Stimulated activated CD4-positive, alpha-beta T cell treated with anti-CD3 and anti-CD28 coated beads, Interleukin-4, amount 100 ng/mL, for 1 hour (primary cell): ENCODE results near the gene PSAP.

Experiments used
- DNase-seq: peaks from one replicate; pipeline ENCODE4 v3.0.0-alpha.2; 2020

Gene PSAP

GRCh38 chr10:71844084-71844483 lies 7.0 kb downstream of the PSAP start:
- DNase-seq: no peak

- no peak for DNase-seq
These were observed 8.0 kb downstream of the PSAP start for GRCh38 chr10:71842856-71843686.

DNA sequence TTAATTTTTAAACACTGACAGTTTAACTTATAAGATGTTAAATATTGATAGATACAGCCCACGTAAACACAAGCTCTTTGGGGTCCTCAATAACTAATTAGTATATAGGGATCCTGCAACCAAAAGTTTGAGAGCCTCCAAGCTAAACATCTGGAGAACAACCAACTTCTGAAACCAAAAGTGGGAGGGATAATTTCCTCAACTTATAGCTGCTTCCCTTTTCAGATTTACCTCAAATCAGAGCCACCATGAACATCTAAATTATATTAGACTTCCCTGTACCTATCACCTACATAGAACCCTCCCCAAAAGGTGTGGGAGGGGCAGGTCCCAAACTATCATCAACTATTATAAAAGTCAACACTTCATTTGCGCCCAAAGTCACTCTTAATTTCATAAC lies 8.6 kb downstream of the PSAP start:
- no peak for DNase-seq

GRCh38 chr10:71840958-71841335 lies 10.1 kb downstream of the PSAP start:
- DNase-seq: no peak

GRCh38 chr10:71840177-71840957 lies 10.7 kb downstream of the PSAP start:
- DNase-seq: no peak

DNA sequence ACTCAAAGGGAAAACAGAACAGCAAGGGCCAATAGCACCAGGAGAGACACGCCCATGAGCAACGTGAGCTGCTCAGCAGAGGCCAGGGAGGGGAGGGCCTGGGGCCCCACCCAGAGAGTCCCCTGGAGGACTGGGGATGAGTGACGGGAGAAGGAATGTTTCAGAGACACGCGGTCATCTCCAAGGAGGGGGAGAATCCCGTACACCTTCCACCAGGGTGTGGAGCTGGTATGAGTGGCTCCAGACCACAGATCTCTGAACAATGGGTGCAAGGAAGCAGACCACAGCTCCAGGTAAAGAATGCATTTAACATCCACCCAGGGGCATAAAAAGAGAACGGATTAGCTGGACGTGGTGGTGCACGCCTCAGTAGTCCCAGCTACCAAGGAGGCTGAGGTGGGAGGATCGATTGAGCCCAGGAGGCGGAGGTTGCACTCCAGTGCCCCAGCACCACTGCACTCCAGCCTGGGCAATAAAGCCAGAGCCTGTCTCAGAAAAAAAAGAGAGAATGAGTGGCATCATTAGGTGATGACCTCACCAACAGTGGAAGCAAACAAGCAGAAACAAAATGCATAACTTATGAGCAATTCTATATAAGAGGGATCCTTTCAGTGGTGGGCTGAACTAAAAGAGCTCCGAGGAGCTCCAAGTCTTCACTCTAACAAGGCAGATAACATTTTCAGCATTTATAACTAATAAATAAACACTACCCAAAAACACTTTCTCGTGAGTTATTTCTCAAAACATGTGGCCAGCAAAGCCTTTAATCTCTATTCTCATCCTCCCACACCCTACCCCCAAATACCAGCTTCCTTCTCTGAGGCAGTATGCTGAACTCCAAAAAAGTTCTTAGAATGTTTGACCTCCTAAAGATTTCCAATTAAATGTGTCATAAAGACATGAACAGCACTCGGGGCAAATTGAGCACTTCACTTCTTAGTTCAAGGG lies 12.5 kb downstream of the PSAP start:
- DNase-seq: no peak

GRCh38 chr10:71837098-71837827 lies 13.8 kb downstream of the PSAP start:
- no peak for DNase-seq

DNA sequence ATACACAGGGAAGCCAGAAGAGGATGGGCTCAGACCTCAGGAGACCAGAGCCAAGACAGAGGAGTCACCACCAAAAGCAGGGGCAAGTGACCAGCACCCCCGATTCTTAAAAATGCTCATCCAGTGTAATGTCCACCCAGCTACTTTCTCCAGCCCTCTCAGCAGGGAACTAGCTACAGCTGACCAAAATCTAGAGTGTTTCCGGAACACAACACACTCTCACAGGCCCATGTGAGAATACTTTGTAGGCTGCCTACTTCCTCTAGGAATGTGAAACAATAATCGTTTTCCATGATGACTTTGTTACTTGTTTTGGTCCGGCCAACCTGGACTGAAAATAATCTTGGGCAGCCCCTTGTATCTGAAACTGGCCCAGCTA lies 14.5 kb downstream of the PSAP start:
- no peak for DNase-seq

DNA sequence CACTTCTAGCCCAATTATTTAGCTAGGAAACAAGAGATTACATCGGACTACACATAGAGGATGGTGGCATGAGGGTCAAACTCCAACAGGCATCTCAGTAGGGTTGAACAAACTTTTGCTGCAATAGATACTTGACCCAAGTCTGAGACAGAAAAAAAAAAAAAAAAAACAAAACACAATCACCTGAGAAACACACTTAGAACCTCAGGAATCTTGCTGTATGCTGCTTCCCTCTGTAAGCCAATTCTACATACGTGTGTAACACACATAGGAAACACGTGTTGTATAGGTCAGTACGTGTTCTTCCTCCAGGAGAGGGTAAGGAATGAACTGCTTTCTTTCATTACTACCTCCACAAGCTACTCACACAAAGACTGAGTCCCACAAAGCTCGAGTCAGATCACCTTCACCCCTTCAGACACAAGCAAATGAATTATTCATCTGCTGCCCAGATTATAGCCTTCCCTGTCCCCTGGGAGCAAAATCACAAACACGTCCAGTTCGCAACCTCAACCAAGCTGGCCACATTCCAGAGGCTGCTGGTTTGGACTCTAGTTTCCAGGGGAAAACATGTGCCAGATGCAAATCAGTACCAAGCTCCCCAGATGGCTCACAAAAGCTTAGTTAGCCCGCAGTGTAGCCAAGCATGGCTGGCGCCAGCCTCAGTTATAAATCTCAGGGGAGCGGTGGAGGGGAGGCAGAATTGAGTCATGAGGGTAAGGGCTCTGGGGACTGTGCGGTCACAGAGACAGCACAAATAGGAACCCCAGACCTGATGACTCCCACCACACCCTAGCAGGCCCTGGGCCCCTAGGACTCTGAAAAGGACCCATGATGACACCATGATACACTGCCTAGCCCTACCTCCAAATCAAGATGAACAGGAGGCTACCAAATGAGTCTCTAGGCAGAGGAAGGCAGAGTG lies 15.1 kb downstream of the PSAP start:
- DNase-seq: no peak

GRCh38 chr10:71834343-71834674 lies 16.7 kb downstream of the PSAP start:
- DNase-seq: no peak

DNA sequence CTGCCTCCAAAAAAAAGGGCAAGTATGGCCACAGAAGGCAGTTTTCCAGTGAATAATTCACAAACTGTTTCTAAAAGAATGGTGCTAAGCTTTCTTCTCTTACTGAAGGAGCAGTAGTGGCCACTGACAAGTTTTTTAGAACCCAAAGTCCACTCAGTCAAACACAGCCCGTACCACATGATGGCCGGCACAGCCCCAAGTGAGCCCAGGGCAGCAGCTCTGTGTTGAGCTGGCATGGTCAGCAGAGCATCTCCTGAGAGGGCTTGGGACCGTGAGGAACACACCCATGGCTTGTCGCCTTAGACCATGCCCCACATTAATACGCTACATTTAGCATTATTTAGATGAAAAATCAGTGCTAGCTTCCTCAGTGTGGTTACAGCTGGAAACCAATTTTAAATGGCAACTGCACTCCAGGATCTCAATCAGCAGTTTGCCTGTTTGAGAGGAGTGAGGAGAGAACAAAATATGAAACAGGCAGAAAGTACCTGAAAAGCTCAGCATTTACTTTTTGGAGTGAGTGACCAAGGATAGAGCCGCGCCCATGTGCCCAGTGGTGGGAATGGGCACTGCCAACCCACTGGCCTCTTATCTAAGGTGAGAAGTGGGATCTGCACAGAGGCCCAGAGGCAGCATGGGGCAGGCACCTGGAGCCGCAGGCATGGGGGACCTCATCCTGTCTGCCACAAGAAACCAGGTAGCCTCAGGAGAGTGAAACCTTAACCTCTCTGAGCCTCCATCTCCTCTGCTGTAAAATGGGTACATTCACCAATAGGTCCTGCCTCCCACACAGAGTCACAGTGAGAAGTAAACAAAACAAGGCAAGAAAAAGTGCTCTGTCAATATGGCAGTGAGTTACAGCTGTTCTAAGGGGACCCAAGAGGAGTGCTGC lies 17.4 kb downstream of the PSAP start:
- DNase-seq: no peak

- DNase-seq: no peak
These were observed 18.1 kb downstream of the PSAP start for GRCh38 chr10:71832967-71833366.

- no peak for DNase-seq
These were observed 19.2 kb downstream of the PSAP start for GRCh38 chr10:71831646-71832552.

DNA sequence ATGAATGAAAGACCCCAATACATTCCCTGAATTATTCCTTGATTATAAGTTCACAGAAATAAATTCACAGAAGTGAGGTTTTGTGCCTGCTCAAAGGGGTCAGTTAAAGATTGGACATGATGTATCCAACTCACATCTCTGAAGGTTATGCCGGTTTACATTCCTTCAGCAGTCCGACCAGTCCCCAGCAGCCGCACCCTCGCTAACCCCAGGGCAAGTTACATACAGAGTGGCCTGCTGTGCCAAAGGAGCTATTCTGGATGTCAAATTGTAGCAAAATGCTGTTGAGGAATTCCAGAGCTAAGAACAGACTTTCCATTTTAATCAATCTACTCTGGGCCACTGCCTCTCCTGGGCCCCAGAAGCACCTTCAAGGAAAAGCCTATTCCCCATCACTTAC lies 20.3 kb downstream of the PSAP start:
- DNase-seq: no peak

DNA sequence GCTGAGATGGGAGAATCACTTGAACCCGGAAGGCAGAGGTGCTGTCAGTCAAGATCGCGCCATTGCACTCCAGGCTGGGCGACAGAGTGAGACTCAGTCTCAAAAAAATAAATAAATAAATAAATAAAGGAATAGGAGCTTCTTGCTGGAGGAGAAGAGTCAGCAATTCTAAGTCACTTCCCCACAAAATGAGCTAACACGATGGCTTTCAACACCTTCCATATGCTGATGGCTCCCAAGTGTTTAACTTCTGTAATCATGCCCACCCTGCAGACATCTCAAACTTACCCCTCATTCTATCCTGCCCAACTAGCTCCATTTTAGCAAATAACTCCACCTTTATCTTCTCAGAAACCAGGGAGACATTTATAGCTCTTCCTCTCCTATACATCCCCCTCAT lies 21.2 kb downstream of the PSAP start:
- DNase-seq: no peak

DNA sequence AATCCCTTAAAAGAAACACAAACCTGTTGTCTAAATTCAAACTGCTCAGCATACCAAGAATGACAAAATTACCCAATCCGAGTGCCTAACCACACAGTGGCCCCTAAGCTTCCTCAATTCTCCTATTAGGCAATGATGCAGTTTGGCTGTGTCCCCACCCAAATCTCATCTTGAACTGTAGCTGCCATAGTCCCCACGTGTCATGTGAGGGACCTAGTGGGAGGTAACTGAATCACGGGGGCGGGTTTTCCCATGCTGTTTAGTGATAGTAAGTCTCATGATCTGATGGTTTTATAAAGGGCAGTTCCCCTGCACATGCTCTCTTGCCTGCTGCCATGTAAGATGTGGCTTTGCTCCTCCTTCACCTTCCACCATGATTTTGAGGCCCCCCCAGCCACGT lies 21.9 kb downstream of the PSAP start:
- DNase-seq: no peak

DNA sequence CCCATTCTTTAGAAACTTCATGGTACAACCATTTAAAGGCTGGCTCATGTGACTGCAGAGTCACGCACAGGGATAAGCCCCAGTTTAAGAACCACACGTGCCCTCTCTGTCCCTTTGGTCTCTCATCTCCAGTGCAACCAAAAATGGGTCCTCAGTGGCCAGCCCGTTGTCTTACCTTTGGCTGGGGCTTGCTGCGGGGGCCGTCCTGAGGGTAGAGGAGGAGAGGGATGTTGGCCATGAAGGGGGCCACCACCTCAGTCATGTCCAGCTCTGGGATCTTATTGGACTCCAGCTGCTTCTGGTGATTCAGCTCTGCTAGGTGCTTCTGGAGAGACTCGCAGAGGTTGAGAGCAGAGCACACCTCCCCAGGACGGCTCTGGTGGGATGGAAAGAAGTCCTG lies 22.3 kb downstream of the PSAP start:
- DNase-seq: no peak

DNA sequence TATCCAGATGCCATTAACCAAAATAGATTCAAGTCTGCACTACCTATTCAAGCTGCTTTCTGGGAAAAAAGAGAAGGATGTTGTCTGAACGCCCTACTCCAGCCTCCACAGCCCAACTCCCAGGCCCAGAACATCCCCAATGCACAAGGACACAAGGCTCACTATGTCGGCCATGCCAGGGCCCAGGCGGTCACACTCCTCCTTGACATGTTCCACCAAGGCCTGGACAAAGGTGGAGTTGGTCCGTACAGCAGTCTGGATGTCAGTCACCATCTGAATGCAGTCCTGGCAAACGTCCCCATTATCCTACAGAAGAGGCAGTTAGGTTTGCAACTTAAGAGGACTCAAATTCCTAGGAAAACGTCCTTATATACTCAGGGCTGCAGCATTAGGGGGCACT lies 23.2 kb downstream of the PSAP start:
- no peak for DNase-seq

DNA sequence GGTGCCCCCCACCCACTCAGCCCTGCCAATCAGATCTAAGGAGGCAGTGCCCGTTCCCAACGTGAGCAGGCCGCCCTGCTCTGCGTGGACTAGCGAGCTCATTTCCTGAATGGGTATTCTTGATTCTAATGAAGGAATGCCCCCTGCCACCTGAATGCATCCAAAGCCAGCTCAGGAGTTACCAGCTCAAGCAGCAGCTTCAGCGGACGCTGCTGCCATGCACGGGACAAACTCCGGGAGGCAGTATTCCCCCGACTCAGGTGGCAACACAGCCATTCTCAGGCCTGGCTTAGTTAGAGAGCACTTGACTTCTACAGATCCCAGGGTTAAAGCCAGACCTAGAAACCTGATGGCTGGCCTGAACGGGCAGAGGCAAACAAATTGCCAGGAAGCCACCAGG lies 25.8 kb downstream of the PSAP start:
- DNase-seq: no peak
